HG02571 (cell line): ENCODE data around the gene BEGAIN.

Experiments
- ATAC-seq: cut with Tn5 transposase; IDR thresholded peaks from one replicate; pipeline ENCODE4 v1.9.1; 2021; ENCODE audit warnings: mild to moderate bottlenecking, moderate library complexity; ENCODE audit not compliant: unreplicated experiment

The BEGAIN gene

DNA sequence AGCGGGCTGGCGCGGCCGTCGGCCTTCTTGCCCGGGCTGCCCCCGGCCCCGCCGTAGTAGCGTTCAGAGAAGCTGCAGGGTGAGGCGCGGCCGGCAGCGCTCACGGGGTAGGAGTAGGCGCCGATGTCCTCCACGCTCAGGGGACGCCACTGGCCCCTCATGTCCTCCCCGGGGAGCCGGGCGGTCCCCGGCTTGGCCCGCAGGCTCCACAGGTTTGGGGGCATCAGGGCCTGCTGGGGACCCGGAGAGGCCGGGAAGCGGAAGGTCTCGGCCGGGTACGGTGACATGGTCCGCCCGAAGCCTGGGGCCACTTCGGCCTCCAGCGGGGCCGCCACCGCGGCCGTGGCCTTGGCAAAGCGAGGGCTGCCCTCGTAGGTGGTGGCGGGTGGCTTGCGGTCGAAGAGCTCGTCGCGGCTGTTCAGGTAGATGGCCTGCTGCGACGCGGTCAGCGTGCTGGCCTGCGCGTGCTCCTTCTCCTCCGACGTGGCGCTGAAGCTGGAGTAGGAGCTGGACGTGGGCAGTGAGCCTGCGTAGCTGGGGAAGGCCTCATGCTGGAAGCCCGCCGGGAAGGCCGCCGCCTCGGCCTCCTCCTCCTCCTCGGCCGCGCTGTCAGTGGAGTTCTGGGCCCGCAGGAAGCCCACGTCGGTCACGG, 48.7 kb downstream of the BEGAIN start:
- no peak for ATAC-seq

DNA sequence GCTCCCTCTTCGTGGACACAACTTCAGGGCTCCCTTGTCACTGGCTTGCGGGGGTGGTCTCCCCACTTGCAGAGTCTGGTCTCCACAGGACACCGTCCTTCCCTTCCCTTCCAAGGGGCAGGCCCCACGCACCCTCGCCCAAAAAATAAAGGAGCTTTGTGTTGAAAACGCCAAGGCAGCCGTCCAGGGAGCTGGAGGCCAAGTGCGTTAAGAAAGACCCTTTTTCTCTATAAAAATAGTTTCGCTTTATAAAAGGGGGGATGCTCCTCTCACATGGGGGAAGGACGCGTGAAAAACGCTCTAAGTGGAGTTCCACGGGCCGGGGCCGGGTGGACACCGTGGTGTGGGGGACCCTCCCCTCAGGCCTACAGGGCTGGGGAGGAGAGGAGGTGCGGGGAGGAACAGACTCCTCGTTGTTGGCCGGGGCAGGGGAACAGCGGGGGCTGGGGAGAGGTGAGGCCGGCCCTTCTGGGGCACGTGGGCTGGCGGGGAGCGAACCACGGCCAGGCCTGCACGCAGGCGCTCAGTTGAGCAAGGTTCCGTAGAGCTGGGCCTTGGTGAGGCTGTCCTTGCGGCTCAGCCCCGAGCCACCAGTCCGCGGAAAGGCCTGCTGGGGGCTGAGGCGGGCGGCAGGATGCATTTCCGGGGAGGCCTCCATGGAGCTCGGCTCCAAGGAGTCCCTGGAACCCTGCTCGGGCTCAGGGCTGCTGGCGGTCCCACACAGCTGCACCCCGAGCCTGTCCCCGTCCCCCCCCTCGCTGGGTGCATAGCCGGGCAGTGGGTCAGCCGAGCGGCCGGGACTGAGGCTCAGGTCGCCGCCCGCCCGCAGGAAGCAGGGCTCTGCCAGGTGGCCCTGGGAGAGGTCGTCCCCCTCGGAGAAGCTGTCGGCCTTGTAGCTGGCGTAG, 49.5 kb downstream of the BEGAIN start:
- ATAC-seq = no peak

DNA sequence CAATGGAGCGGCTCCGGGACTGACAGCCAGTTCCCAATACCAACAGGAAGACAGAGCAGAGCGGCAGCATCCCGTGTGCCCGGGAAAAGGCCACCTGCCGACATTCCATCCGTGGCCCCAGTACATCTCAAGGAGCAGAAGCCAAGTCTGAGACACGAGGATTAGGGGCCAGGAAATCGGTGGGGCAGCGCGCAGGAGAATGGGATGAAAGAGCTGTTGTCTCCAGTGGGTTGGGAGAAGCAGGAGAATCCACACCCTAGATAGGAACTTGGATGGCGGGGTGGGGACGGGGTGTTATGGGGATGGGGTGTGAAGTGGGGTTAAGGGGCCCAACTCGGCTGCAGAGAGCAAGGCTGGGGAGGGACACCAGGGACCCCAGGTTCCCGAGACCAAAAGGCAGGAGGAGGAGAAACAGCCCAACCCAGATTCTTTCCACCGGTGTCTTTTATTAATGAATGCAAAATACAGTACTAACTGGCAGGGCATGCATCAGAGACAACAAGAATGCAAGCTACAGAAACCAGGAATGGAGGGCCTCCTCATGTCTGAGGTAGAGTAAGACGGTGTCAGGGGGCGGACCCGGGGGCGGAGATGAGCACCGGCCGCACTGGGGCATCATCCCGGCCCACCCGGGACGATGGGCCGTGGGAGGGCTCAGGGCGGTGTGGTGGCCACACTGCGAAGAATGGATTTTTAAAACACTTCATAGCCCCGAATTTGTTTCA, 50.3 kb downstream of the BEGAIN start:
- no peak for ATAC-seq

DNA sequence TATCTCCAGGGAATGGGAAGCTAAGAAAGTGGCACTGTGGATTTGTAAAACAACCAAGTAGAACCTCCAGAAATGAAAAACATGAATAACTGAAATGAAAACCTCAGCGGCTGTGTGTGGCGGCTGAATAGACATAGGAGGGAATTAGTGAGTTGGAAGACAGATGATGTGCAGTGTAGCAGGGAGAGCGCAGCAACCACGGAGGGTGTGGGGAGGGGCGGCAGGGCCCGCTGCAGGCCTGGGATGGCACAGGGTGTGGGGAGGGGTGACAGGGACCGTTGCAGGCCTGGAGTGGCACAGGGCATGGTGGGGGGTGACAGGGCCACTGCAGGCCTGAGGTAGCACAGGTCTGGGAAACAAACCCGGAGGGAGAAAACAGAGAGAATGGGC, 51.1 kb downstream of the BEGAIN start:
- ATAC-seq = no peak

DNA sequence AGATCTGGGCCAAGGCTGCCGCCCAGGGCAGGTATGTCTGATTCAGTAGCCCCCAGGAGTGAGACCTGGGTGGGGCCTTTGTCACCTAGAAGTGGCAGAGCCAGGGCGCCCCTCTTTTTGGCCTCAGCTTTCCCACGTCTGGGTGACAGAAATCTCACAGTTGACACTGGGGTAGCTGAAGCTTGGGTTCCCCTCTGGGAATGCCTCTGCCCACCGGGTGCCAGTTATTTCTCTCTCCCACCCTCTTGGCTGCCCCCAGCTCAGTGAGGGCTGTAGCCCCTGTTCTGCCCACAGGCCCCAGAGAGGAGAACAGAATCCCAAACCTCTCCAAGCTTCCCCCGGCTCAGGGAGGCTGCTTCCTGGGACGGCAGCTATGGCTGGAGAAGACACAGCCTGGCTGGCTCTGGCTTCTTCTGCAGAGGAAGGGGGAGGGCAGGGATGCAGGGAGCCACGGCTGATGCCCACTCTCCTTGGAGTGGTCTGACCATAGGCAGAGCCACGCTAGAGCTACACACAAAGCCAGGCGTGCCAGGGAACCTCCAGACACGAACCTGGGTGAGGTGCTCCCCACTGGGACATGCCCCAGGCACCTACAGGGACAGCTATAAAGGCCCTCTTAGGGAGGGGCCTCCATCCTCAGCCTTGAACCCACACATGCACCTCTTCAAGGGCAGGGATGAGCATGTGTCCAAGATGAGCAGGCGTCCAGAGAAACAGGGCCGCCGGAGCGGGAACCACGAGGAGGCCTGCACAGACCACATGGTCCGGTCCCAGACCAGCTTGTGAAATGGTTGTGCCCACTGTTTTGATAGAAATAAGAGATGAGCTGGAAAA, 51.7 kb downstream of the BEGAIN start:
- ATAC-seq = no peak

DNA sequence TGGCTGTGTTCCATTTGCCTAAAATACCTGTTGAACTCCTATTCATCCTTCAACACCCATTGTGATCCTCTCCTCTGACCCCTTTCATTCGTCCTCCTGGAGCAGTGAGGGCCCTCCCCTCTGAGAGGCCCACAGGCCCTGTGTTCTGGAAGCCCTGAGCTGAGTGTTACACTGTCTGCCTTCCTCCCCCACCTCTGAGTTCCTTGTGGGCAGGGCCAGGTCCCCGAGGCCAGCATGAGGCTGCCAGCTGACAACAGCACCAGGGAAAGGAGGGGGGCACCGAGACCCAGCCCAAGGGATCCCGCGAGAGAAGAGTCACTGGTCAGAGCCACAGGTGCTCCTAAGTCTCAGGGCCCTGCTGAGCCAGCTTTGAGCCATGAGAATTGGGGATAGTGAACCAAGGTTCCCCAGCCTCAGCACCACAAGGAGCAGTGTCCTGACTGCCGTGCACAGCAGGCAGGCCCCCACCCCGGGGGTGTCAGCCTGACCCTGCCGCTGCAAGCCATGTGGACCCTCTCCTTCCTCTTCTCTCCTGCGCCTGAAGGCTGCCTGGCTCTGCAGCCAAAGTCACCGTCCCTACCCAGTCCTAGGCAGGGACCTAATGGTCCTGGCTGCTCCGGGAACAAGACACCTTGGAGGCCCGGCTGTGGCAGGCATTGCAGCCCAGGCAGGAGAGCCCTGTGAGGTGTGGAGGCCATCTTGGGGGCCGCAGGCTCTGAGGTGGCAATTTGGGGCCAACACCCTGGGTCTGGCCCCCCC, 52.5 kb downstream of the BEGAIN start:
- no peak for ATAC-seq

DNA sequence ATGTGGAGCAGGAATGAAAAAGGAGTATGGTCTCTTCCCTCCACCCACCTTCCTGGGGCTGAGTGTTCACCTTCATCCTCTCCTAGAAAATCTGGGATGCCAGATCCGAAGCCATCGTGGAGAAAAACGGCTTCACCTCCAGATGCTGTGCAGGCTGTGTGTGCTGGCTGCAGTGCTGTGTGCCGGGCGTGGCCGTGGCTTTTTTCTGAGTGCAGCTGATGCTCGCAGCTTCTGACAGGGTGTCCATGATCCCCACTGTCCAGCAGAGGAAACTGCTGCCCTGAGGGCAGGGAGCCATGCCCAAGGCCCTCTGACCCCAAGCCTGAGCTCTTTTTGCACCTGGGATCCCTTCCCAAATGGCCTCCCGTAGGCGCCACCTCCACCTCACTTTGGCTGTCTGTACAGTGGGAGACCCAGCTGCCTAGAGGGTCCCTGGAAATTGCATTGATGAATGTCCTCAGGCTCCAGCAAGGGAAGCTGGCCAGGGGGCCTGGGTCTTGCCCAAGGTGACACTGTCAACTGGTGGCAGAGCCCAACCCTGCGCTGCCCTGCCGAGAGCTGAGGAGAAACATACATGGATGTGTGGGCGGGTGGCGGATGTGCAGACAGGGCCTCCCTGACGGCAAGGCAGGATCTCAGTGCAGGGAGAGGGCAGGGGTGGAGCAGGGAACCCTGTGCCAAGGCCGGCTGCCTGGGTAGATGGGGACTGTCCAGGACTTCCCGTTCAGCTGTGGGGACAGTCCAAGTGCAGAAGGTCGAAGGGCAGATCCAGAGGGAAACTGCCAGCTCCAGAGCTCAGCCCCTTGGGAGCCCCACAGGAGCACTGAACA, 53.3 kb downstream of the BEGAIN start:
- ATAC-seq = no peak

DNA sequence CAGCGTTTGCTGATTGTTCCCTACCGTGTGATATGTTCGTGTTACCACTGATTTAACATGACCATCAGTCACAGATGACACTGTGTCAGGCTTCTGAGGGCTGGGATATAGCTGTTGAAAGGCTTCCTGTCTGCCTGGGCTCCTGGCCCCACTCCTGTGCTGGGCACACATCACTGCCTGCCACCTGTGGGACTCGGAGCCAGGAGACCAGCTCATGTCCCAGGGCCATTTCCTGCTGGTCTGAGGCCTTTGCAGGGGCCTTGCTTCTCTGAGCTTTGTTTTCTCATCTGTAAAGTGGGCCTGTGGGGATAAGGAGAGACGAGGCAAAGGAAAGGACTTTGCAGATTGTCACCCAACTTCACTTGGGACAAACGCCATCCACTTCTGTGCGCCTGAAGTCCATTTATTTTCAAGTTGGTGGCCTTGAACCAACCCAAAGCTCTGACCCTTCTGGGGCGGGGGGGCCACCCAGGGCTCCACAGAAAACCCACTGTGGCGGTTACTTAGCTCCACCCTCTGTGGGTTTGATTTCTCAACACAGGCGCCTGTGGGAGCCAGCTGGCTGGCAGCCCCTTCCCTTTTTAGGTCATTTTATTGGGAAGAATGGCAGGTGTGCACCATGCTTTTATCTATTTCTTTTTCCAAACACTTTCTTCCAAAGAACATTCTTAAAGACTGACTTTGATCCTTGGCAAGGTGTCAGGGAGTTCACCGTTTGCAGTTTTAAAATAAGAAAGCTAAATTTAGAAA, 54.1 kb downstream of the BEGAIN start:
- ATAC-seq = no peak

DNA sequence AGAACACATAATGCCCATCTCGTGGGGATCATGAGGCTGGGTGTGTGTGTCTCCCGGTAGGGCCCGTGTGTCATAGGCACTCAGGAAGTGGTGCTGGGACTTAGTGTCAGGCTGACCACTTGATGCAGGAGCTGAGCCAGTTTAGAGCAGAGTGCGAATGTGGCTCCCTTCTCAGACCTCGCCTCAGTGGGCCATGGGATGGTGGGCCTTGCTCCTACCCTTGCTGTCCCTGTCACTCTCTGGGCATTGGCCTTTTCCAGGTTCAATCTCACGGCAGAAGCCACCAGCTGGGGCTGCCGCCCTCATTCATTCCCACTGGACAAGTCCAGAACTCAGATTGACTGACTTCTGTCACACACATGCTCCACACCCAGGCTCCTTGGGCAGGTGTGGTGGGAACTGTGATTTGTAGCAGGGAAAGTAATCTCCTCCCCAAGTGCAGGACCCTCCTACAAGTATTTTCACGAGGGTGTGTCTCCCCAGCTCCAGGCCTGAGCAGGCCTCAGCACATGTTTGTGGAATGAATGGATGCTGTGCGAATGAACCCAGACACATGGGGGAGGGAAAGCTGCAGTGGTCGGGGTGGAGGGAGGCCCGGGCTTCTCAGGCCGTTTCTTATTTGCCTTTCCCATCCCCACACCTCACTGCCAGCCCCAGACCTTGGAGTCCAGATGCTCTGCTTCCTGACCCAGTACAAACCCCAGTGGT, 54.9 kb downstream of the BEGAIN start:
- ATAC-seq = no peak

DNA sequence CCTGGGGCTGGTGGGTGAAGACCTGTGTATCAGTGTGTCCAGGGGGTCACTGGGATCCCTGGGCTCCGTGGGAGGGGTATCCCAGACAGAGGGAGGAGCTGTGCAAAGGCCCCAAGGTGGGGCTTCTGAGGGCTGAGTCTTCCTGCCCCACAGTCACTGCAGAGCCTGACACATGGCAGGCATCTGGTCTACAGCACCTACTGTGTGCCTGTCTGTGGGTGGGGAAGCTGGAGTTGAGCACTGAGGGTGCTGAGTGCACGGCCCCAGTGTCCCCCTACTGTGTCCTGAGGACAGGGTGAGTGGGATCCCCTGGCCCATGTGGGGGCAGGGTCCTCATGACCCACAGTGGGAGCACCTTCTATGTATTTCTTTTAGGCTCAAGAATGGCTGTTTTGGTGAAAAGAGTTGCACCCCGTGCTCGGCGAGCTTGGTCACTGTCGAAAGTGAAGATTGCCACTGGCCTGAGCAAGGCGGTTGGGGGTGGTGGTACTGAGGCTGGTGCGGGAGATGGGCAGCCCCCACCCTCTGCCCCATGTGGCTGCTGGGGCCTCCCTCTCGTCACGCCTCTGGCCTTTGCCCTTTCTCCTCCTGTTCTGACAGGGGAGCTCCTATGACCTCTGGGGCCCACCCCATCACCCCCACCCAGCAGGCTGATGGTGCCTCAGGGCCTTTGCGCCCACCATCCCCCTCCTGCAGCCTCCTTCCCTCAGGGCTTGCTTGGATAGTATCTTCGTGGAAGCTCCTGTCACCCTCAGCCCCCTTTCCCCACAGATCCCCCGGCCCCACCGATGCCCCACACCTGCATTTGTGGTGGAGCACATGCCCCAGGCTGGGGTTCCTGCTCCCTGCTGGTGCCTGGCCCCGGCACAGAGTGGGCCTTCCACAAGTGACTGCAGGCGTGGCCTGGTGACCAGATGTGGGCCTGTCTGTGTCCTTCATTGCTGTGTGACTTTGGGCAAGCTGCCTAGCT, 55.8 kb downstream of the BEGAIN start:
- no peak for ATAC-seq

DNA sequence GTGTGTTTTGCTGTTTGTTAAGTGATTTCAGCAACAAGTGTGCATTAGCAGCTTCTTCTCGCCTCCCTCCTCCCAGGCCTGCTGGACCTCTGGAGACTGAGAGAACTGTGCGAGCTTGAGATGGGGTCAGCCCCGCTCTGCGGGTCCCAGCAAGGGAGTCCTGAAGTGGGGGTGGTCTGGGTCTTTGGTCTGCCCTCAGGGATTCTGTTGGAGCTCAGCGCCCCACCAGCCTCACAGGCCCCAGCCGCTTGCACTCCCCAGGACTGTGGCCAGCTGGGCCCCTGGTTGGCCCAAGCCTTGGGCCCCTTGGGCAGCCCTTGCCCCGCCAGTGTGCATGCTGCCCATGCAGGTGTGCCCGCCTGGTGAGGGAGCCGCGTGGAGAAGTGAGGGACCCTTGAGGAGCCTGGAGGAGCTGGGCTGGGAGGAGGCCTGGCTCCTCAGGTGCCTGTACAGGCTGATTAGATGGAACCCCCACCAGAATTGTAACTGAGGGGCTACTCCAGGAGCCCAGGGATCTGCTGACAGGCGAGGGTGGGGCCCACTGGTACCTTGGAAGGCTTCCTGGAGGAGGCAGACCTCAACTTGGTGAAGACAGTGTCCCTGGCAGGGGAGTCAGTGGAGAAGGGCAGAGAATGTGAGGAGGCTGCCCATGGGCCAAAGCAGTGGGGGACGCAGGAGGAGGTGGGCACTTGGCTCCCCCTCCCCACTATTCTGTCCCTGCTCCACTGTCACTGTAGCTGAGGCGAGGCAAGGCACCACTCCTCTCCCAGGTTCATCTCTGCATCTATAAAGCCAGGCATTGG, 56.7 kb downstream of the BEGAIN start:
- no peak for ATAC-seq

DNA sequence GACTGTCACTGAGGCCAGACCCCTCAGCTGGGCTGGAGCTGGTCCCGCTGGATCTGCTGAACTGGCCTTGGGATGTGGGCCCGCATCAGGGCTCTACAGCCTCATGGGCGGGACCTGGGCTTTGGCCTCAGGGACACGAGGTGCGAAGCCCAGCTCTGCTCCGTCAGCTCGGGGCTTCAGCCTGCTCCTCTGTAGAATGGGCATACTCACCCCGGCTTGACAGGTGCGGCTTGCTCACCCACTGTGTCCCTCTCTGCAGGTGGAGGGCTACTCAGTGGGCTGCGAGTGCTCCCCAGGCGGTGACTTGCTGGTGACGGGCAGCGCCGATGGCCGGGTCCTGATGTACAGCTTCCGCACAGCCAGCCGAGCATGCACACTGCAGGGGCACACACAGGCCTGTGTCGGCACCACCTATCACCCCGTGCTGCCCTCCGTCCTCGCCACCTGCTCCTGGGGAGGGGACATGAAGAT, 57.6 kb downstream of the BEGAIN start:
- no peak for ATAC-seq

DNA sequence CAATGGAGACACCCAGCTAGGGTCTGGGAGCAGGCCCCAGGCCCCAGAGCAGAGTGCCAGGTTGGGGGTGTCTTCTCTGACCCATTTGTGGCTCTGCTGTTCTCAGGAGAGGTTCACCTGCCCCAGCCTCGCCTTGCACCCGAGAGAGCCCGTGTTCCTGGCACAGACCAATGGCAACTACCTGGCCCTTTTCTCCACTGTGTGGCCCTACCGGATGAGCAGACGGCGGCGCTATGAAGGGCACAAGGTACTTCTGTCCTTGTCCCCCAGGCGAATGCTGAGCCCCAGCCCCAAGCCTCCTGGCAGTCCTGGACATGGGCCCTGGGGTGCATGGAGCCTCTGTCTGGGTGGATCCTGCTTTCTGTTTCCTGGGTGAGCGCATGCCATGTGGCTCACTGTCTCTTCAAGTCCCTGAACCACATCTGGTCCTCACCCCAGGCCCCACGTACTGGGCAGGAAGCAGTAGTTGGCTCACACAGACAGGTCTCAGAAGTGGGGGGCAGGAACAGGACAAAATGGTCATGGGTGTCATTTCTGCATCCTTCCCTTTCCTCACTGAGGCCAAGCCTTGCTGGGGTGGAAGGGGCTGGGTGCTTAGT, 58.2 kb downstream of the BEGAIN start:
- ATAC-seq = no peak

DNA sequence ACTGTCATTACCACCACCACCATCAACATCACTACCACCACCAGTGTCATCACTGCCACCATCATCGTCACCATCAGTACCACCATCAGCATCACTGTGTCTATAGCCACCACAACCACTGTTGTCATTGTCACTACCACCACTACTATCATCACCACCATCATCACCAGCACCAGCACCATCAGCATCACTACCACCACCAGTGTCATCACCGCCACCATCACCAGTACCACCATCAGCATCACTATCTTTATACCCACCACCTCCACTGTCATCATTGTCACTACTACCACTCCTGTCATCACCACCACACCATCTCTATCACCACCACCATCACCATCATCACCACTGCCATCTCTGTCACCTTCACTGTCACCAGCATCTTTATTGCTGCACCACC, 60.6 kb downstream of the BEGAIN start:
- ATAC-seq = no peak

DNA sequence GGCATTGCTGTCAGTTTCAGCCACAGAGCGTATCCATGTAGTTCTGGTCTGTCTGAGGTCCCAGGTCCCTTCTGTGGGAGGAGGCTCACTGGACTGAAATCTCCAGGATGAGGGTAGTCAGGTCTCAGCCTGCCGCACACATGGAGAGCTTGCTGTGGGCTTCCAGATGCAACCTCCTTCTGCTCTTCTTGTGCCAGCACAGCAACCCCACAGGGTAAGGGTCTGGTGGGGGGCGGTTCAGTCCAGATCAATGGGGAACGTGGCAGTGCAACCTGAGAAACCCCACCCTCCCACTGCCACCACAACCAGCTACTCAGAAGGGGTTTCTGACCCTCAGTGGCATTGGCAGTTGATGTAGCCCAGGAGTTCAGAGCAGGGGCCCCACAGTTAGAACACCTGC, 61.2 kb downstream of the BEGAIN start:
- ATAC-seq = no peak
